KOPT-K1 (cell line): Measurements from ENCODE around the gene KNDC1.
"Not testable (repeated sequence)": the region's sequence is repeated elsewhere in the genome, so short reads cannot be mapped to it uniquely, and the experiment has no call there.

Experiments
- H3K27ac ChIP-seq: fragments of 200-600 bp; sonication (generic); 2 replicates; pipeline ENCODE4 v1.5.1; 2016; ENCODE audit warnings: antibody characterized with exemption, mild to moderate bottlenecking, low read depth, low read length; ENCODE audit not compliant: poor library complexity, severe bottlenecking
- H3K36me3 ChIP-seq: fragments of 200-600 bp; sonication (generic); 2 replicates; pipeline ENCODE4 v1.5.1; 2017; ENCODE audit warnings: antibody characterized with exemption, mild to moderate bottlenecking, low read length, moderate library complexity; ENCODE audit not compliant: insufficient read depth
- H3K9me3 ChIP-seq: fragments of 200-600 bp; sonication (generic); 2 replicates; pipeline ENCODE4 v1.5.1; 2017; ENCODE audit warnings: antibody characterized with exemption, low read length, mild to moderate bottlenecking; ENCODE audit not compliant: insufficient read depth, poor library complexity, severe bottlenecking

KNDC1 gene

GRCh38 chr10:133214468-133215410 is 54.7 kb downstream of the KNDC1 start:
- Histone ChIP-seq H3K27ac (no peak overlapping the region), H3K9me3 (no peaks in the 10 kb centered on the region), H3K36me3 (no peaks in the 10 kb centered on the region)

GRCh38 chr10:133215586-133215985 is 55.6 kb downstream of the KNDC1 start:
- no peak overlapping the region for H3K27ac ChIP-seq
- no peaks in the 10 kb centered on the region for H3K36me3 ChIP-seq
- H3K9me3 ChIP-seq: no peaks in the 10 kb centered on the region

GRCh38 chr10:133216776-133217175 is 56.8 kb downstream of the KNDC1 start:
- H3K9me3 ChIP-seq: no peaks in the 10 kb centered on the region

GRCh38 chr10:133217800-133218589 is 58.0 kb downstream of the KNDC1 start:
- H3K27ac ChIP-seq: no peak overlapping the region
- H3K36me3 ChIP-seq: no peaks in the 10 kb centered on the region
- no peaks in the 10 kb centered on the region for H3K9me3 ChIP-seq

More at GRCh38 chr10:133216776-133217175, 56.8 kb downstream of the KNDC1 start:
- H3K36me3 ChIP-seq: no peaks in the 10 kb centered on the region
- H3K27ac ChIP-seq: no peak overlapping the region

- Histone ChIP-seq H3K9me3 (no peaks in the 10 kb centered on the region), H3K27ac (no peak overlapping the region), H3K36me3 (no peaks in the 10 kb centered on the region)
Measured at GRCh38 chr10:133218891-133219290, 58.9 kb downstream of the KNDC1 start.

GRCh38 chr10:133219782-133220181 is 59.8 kb downstream of the KNDC1 start:
- H3K9me3 ChIP-seq: no peaks in the 10 kb centered on the region
- no peaks in the 10 kb centered on the region for H3K36me3 ChIP-seq
- H3K27ac ChIP-seq: no peak overlapping the region

- Histone ChIP-seq H3K9me3 (no peaks in the 10 kb centered on the region), H3K27ac (no peak overlapping the region)
Measured at GRCh38 chr10:133221331-133221730, 61.3 kb downstream of the KNDC1 start.

GRCh38 chr10:133221756-133222155 is 61.7 kb downstream of the KNDC1 start:
- not testable (repeated sequence) for H3K36me3 ChIP-seq, H3K9me3 ChIP-seq, H3K27ac ChIP-seq

More at GRCh38 chr10:133221331-133221730, 61.3 kb downstream of the KNDC1 start:
- H3K36me3 ChIP-seq: no peaks in the 10 kb centered on the region

GRCh38 chr10:133224076-133224475 is 64.1 kb downstream of the KNDC1 start:
- no peaks in the 10 kb centered on the region for H3K9me3 ChIP-seq
- no peak overlapping the region for H3K27ac ChIP-seq
- H3K36me3 ChIP-seq: no peaks in the 10 kb centered on the region

GRCh38 chr10:133224756-133225372 is 64.8 kb downstream of the KNDC1 start:
- no peak overlapping the region for H3K27ac ChIP-seq
- no peaks in the 10 kb centered on the region for H3K36me3 ChIP-seq
- no peaks in the 10 kb centered on the region for H3K9me3 ChIP-seq

GRCh38 chr10:133225707-133226191 is 65.7 kb downstream of the KNDC1 start:
- Histone ChIP-seq H3K36me3 (no peaks in the 10 kb centered on the region), H3K27ac (no peak overlapping the region), H3K9me3 (no peaks in the 10 kb centered on the region)

GRCh38 chr10:133226251-133226808 is 66.3 kb downstream of the KNDC1 start:
- H3K36me3 ChIP-seq: no peaks in the 10 kb centered on the region
- no peaks in the 10 kb centered on the region for H3K9me3 ChIP-seq
- H3K27ac ChIP-seq: no peak overlapping the region

- Histone ChIP-seq H3K9me3 (no peaks in the 10 kb centered on the region), H3K27ac (no peak overlapping the region), H3K36me3 (no peaks in the 10 kb centered on the region)
Measured at GRCh38 chr10:133227256-133227655, 67.2 kb downstream of the KNDC1 start.

GRCh38 chr10:133229265-133230043 is 69.4 kb downstream of the KNDC1 start:
- Histone ChIP-seq H3K36me3 (no peaks in the 10 kb centered on the region), H3K9me3 (no peaks in the 10 kb centered on the region), H3K27ac (no peak overlapping the region)
